GM21528 (cell line): ENCODE results near the gene BTBD17.

Source experiments
- ATAC-seq: cut with Tn5 transposase; IDR thresholded peaks from one replicate; pipeline ENCODE4 v1.9.1; 2021; ENCODE audit warnings: mild to moderate bottlenecking, moderate library complexity; ENCODE audit not compliant: unreplicated experiment, low FRiP score

BTBD17 gene

DNA sequence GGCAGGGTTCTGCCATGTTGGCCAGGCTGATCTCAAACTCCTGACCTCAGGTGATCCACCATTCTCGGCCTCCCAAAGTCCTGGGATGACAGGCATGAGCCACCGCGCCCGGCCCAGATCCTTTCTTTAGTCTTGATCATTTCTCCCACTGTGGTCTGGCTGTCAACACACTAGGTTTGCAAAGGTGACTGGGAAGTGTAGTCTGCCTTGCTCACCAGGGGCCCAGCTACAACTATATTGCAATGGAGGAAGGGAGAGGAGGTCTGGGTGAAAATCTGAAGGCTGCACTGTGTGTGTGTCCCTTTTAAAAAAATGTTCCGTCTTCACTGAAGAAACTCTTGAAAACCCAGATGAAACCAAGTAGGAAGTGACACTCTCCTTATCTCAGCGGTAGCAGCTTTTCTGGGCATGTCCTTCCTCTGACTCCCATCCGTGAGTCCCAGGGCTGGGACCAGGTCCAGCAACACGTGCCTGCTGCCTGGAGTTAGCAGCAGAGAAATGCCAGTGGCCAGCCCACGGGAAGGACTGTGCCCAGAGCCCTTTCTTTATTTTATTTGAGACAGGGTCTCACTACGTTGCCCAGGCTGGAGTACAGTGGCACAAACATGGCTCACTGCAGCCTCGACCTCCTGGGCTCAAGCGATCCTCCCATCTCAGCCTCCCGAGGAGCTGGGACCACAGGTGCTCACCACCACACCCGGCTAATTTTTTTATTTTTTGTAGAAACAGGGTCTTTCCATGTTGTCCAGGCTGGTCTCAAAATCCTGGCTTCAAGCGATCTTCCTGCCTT, 53.5 kb downstream of the BTBD17 start:
- ATAC-seq = no peak
